Measurements from ENCODE around the gene CDH13. TPM values are rescaled to one million over a fixed set of nuclear protein-coding genes. Genes with fewer than 3 reads are reported as not detected.

The CDH13 gene
- total RNA-seq, 4 donors from 2014 or later, result 6.4 to 19.7 (median 11.7) TPM

DNA sequence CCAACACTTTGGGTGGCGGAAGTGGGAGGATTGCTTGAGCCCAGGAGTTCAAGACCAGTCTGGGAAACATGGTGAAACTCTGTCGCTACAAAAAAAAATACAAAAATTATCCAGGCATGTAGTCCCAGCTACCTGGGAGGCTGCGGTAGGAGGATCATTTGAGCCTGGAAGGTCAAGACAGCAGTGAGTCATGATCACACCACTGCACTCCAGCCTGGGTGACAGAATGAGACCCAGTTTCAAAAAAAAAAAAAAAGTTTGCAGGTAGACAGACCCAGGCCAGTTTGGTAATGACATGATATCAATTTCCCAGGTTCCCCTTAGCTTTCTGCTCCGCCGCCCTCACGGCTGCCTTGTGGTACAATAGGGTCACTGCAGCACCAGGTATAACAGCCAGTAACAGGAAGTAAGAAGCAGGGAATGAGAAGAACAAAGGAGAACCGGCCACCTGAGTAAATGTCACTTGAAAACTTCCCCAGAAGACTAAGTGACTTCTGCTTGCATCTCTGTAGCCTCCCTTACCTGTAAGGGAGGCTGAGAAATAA lies 979.8 kb downstream of the CDH13 start:
- TF ChIP-seq CTCF (IDR thresholded peaks at IDR 0.05; ENCODE audit: low read depth), result no peak

GRCh38 chr16:83609178-83609577 lies 982.4 kb downstream of the CDH13 start:
- TF ChIP-seq CTCF (IDR thresholded peaks at IDR 0.05; ENCODE audit: low read depth), result no peak

- TF ChIP-seq CTCF (IDR thresholded peaks at IDR 0.05; ENCODE audit: low read depth), result no peak
These were observed 988.6 kb downstream of the CDH13 start for GRCh38 chr16:83615141-83615952.

DNA sequence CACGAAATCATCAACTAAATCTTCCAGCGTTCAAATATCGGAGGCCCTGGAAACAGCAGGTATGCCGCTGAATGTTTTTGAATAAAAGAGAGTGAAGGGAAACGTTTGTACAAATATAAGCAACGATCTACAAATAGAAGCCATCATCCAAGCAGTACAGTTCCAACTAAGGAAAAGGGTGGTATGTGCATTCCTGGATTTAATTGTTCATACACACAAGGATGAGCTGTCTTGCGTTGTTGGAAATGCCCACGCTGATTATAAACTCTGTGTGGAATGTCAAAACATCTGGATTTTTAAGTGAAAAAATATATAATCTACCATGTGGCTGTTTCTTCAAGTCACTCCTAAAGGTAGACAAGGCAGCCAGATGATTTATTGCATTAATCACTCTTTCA lies 989.2 kb downstream of the CDH13 start:
- TF ChIP-seq CTCF (IDR thresholded peaks at IDR 0.05; ENCODE audit: low read depth), result no peak

DNA sequence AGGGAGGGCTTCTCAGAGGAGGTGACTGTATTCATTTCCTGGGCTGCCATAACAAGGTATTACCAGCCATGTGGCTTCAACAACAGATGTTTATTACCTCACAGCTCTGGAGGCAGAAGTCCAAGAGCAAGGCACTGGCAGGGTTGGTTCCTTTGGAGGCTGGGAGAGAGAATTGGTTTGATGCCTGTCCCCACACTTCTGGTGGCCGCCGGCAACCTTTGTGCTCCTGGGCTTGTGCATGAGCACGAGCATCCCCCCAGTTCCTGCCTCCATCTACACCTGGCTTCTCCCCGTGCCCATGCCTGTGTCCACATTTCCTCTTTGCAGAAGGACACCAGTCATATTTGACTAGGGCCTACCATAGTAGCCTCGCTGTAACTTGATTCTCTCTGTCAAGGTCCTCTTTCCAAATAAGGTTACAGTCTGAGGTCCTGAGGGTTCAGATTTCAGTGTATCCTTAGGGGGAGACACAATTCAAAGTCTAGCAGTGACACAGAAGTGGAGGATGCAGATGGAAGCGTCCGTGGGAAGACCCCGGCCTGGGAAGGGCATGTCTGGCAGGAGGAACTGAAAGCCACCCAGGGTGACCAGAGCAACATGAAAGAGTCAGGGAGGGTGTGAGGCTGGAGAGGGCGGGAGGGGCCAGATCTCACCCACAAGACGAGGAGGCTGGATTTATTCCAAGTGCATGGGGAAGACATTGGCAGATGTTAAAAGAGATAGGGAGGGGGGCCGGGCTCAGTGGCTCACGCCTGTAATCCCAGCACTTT lies 992.8 kb downstream of the CDH13 start:
- TF ChIP-seq CTCF (IDR thresholded peaks at IDR 0.05; ENCODE audit: low read depth), result no peak

DNA sequence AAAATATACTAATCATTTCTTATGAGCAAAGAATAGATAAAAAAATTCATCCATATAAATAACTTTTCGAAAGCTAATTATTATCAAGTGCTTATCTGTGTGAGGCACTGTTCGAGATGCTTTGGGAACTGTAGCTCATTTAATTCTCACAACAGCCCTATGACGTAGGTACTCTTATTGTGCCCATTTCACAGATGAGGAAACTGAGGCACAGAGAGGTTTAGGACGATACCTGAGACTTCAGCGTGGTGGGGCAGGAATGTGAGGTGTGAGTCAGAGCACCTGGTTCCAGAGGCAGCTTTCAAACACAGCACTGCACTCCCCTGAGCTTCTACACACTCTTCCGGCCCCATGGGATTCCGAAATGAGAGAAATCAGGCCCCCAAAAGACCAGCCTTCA lies 995.2 kb downstream of the CDH13 start:
- no peak for TF ChIP-seq CTCF (IDR thresholded peaks at IDR 0.05; ENCODE audit: low read depth)

DNA sequence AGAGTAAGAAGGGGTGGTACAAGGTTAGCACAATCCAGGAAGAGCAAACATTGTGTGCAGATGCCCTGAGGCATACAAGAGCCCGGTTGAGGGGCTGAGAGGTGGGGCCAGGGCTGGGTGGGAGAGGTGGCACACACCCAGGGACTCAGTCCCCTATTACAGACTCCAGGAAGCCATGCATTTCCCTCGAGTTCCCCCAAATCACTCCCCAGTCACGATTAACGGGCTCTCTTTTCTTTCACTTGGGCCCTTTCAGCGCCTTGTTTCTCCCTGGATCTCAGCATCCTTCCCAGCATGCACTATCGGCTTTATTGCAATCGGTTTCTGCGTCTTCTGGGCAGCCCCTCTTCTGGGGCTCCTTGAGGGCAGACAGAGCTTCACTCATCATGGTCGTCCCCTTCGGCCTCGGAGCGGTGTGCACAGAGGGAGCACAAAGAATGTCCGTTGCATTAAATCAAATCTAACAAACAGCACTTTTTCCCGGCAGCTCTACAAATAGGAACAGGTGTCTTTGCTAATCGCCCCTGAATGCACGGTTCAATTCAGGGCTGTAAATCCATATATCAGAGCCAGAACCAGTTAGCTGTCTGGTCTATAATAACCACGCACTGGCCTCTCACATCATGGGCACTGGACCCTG lies 996.4 kb downstream of the CDH13 start:
- TF ChIP-seq CTCF (IDR thresholded peaks at IDR 0.05; ENCODE audit: low read depth), result no peak
